Measurements from ENCODE around the gene NUBP2.

- TF ChIP-seq PATZ1 (CRISPR knock-in tag; IDR thresholded peaks at IDR 0.05; ENCODE audit: borderline replicate concordance) (no peak), ARNTL (CRISPR knock-in tag; IDR thresholded peaks at IDR 0.05; ENCODE audit: borderline replicate concordance, low read depth) (no peak), BACH2 (CRISPR knock-in tag; IDR thresholded peaks at IDR 0.05; ENCODE audit: borderline replicate concordance) (no peak), ZFP3 (CRISPR knock-in tag; IDR thresholded peaks at IDR 0.05) (no peak)
Measured at GRCh38 chr16:1810536-1810935, 27.8 kb downstream of the NUBP2 start.
